SJSA1 (cell line): ENCODE data around the gene KRTAP10-8. TPM values are rescaled to one million over a fixed set of nuclear protein-coding genes. Genes with fewer than 3 reads are reported as not detected.
"Not testable (repeated sequence)": the region's sequence is repeated elsewhere in the genome, so short reads cannot be mapped to it uniquely, and the experiment has no call there.

Source experiments
- DNase-seq, 2 experiments: peaks; one replicate each; pipeline ENCODE4 v3.0.0-alpha.2; 2015 to 2020; ENCODE audit warnings: low spot score in 2 of 2, low read depth in 1 of 2
- H3K27ac ChIP-seq: fragments of 250-450 bp; sonication (Bioruptor Pico); 2 replicates; pipeline ENCODE4 v1.5.1; 2020; ENCODE audit warnings: mild to moderate bottlenecking, moderate library complexity
- H3K27me3 ChIP-seq: fragments of 250-450 bp; sonication (Bioruptor Pico); replicated peaks from 2 replicates; pipeline ENCODE4 v1.5.1; 2020; ENCODE audit warnings: mild to moderate bottlenecking, moderate library complexity
- H3K36me3 ChIP-seq: fragments of 250-450 bp; sonication (Bioruptor Pico); 2 replicates; pipeline ENCODE4 v1.5.1; 2020; ENCODE audit warnings: mild to moderate bottlenecking
- H3K4me1 ChIP-seq: fragments of 250-450 bp; sonication (Bioruptor Pico); replicated peaks from 2 replicates; pipeline ENCODE4 v1.6.1; 2021; ENCODE audit warnings: mild to moderate bottlenecking
- H3K4me3 ChIP-seq: fragments of 250-450 bp; sonication (Bioruptor Pico); 2 replicates; pipeline ENCODE4 v1.5.1; 2020; ENCODE audit warnings: mild to moderate bottlenecking
- H3K9me3 ChIP-seq: fragments of 250-450 bp; sonication (Bioruptor Pico); replicated peaks from 2 replicates; pipeline ENCODE4 v1.5.1; 2020; ENCODE audit warnings: mild to moderate bottlenecking
- total RNA-seq: library from RNA; depleted of rRNA; stranded (reverse); fragments of >200 nt; shearing (Covaris generic); gene quantifications from 2 replicates; pipeline ENCODE4 v1.2.3, GENCODE V29; 2014

The KRTAP10-8 gene
- total RNA-seq, 1 experiment from 2014 or later: not detected

- DNase-seq: no peak
- H3K27ac ChIP-seq: no peak overlapping the region
- 0 out of 2 replicates have a peak, but pooled peaks cover 5% of the 10 kb centered on the region for H3K27me3 ChIP-seq
- H3K9me3 ChIP-seq: no peaks in the 10 kb centered on the region
- no peak overlapping the region for H3K4me3 ChIP-seq
- H3K4me1 ChIP-seq: no peaks in the 10 kb centered on the region
- no peaks in the 10 kb centered on the region for H3K36me3 ChIP-seq
These were observed 31.9 kb downstream of the KRTAP10-8 start for GRCh38 chr21:44643741-44644310.

GRCh38 chr21:44644878-44645277 is 33.0 kb downstream of the KRTAP10-8 start:
- 0 out of 2 replicates have a peak, but pooled peaks cover 8% of the 10 kb centered on the region for H3K27me3 ChIP-seq
- no peaks in the 10 kb centered on the region for H3K36me3 ChIP-seq
- DNase-seq: no peak
- no peak overlapping the region for H3K27ac ChIP-seq
- no peaks in the 10 kb centered on the region; the same call in 1 of the 2 replicates for H3K9me3 ChIP-seq
- no peak overlapping the region for H3K4me3 ChIP-seq
- no peaks in the 10 kb centered on the region for H3K4me1 ChIP-seq

- not testable (repeated sequence) for H3K27me3 ChIP-seq, H3K9me3 ChIP-seq, H3K27ac ChIP-seq, DNase-seq, H3K4me3 ChIP-seq, H3K36me3 ChIP-seq, H3K4me1 ChIP-seq
These were observed 34.7 kb downstream of the KRTAP10-8 start, which contains the start of gene KRTAP10-11 for GRCh38 chr21:44646366-44647221. KRTAP10-11 (plus strand) TSS chr21:44646414; CDS start chr21:44646459, 45 bp downstream.

GRCh38 chr21:44647222-44647552 is 35.3 kb downstream of the KRTAP10-8 start:
- no peak overlapping the region for H3K4me3 ChIP-seq
- no peak for DNase-seq
- no peaks in the 10 kb centered on the region; the same call in 1 of the 2 replicates for H3K9me3 ChIP-seq
- no peaks in the 10 kb centered on the region for H3K36me3 ChIP-seq
- H3K27me3 ChIP-seq: 0 out of 2 replicates have a peak, but pooled peaks cover 8% of the 10 kb centered on the region
- H3K27ac ChIP-seq: no peak overlapping the region
- H3K4me1 ChIP-seq: no peaks in the 10 kb centered on the region

GRCh38 chr21:44648557-44649311 is 36.9 kb downstream of the KRTAP10-8 start:
- no peaks in the 10 kb centered on the region; the same call in 1 of the 2 replicates for H3K9me3 ChIP-seq
- peaks cover 8% of the 10 kb centered on the region; the same call in 1 of the 2 replicates for H3K27me3 ChIP-seq
- H3K4me1 ChIP-seq: no peaks in the 10 kb centered on the region
- no peak overlapping the region for H3K27ac ChIP-seq
- no peak overlapping the region for H3K4me3 ChIP-seq
- no peak for DNase-seq
- no peaks in the 10 kb centered on the region for H3K36me3 ChIP-seq

- peaks cover 8% of the 10 kb centered on the region; the same call in 1 of the 2 replicates for H3K27me3 ChIP-seq
- no peak overlapping the region for H3K4me3 ChIP-seq
- H3K27ac ChIP-seq: no peak overlapping the region
- no peak for DNase-seq
- H3K4me1 ChIP-seq: no peaks in the 10 kb centered on the region
- H3K36me3 ChIP-seq: no peaks in the 10 kb centered on the region
- no peaks in the 10 kb centered on the region; the same call in 1 of the 2 replicates for H3K9me3 ChIP-seq
These were observed 37.7 kb downstream of the KRTAP10-8 start for GRCh38 chr21:44649521-44650100.

- Histone ChIP-seq H3K36me3 (no peaks in the 10 kb centered on the region), H3K4me3 (no peak overlapping the region), H3K27me3 (peaks cover 8% of the 10 kb centered on the region; the same call in 1 of the 2 replicates), H3K4me1 (no peaks in the 10 kb centered on the region), H3K27ac (no peak overlapping the region), H3K9me3 (no peaks in the 10 kb centered on the region; the same call in 1 of the 2 replicates)
- no peak for DNase-seq
These were observed 38.5 kb downstream of the KRTAP10-8 start for GRCh38 chr21:44650265-44650972.

- no peak overlapping the region for H3K27ac ChIP-seq
- no peak for DNase-seq
- H3K36me3 ChIP-seq: no peaks in the 10 kb centered on the region
- H3K4me1 ChIP-seq: no peaks in the 10 kb centered on the region
- no peak overlapping the region for H3K4me3 ChIP-seq
- H3K9me3 ChIP-seq: no peaks in the 10 kb centered on the region; the same call in 1 of the 2 replicates
- peaks cover 8% of the 10 kb centered on the region; the same call in 1 of the 2 replicates for H3K27me3 ChIP-seq
These were observed 39.2 kb downstream of the KRTAP10-8 start for GRCh38 chr21:44650973-44651675.

GRCh38 chr21:44653123-44653522 is 41.2 kb downstream of the KRTAP10-8 start:
- H3K4me1 ChIP-seq: no peaks in the 10 kb centered on the region; the same call in 1 of the 2 replicates
- no peak overlapping the region for H3K27ac ChIP-seq
- H3K36me3 ChIP-seq: no peaks in the 10 kb centered on the region
- peaks cover 4% of the 10 kb centered on the region; the same call in 1 of the 2 replicates for H3K9me3 ChIP-seq
- peaks cover 6% of the 10 kb centered on the region for H3K27me3 ChIP-seq
- no peak for DNase-seq
- H3K4me3 ChIP-seq: no peak overlapping the region

- H3K36me3 ChIP-seq: no peaks in the 10 kb centered on the region
- DNase-seq: no peak
- H3K27me3 ChIP-seq: peaks cover 2% of the 10 kb centered on the region
- H3K4me3 ChIP-seq: no peak overlapping the region
- H3K4me1 ChIP-seq: no peaks in the 10 kb centered on the region; the same call in 1 of the 2 replicates
- no peak overlapping the region for H3K27ac ChIP-seq
- peaks cover 4% of the 10 kb centered on the region; the same call in 1 of the 2 replicates for H3K9me3 ChIP-seq
These were observed 42.0 kb downstream of the KRTAP10-8 start for GRCh38 chr21:44653656-44654575.

GRCh38 chr21:44654576-44655175 is 42.8 kb downstream of the KRTAP10-8 start, which contains the start of gene KRTAP12-4:
KRTAP12-4 (minus strand) TSS chr21:44654659; CDS start chr21:44654614, 45 bp downstream.
- DNase-seq: no peak
- H3K4me3 ChIP-seq: no peak within 1 kb of the TSS
- no peaks in the 10 kb centered on the region for H3K36me3 ChIP-seq
- H3K27me3 ChIP-seq: no peaks in the 10 kb centered on the region; the same call in none of the 2 replicates
- 0 out of 2 replicates have a peak, but pooled peaks cover 4% of the 10 kb centered on the region for H3K9me3 ChIP-seq
- no peak within 1 kb of the TSS for H3K27ac ChIP-seq
- H3K4me1 ChIP-seq: no peaks in the 10 kb centered on the region; the same call in 1 of the 2 replicates
